ENCODE data around the gene GRM3. TPM values are rescaled to one million over a fixed set of nuclear protein-coding genes. Genes with fewer than 3 reads are reported as not detected.
"Not testable (repeated sequence)": the region's sequence is repeated elsewhere in the genome, so short reads cannot be mapped to it uniquely, and the experiment has no call there.

The GRM3 gene
- total and polyA plus RNA-seq, 2 of the 13 experiments (the other 11 are each of a cell fraction or from before 2014, with no cell fraction given), result not detected

DNA sequence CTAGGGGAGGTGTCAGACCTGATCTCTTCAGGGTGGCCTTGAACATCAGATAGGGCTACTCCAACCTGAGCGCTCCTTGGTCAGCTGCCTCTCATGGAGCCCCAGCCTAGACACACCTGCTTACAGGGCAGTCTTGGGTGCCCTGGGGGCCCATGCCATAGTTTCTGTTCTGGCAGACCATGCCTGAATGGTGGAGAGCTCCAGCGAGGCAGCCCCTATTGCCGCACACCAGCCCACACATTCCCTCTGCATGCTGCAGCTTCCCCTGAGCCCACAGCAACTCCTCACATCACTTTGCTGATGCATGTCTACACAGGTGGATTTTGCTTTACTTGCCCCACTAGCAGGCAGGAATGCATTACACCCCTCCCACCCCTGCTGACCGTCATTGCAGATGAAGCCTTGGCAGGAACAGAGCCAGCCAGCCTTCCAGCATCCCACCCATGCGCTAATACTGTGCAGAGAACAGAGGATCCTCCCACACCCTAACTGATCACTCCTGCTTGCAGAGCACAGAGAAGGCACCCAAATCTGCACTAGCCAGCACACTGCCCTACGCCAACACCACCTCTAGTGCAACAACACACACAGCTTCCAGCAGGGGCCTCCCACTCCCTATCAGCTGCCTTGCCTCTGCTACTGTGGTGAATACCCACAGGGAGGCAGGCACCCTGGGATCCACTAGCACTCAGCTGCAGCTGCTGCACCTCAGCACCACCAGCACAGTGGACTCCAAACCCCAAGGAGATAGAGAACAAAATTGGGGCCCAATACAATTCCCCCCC is 43.0 kb upstream of the GRM3 start:
- in situ Hi-C loops (cut with HindIII; ENCODE audit: extremely low pct_ligation_motif_present, low pct_unique_long_range_greater_than_20kb), result no loop called here
- H3K36me3 ChIP-seq (replicated peaks in 1 of 2; ENCODE audit: control insufficient read depth in 1 of 2, insufficient read depth in 2 of 2, low read length in 2 of 2), result no peaks in the 10 kb centered on the region
- H3K4me2 ChIP-seq (ENCODE audit: low read depth, low read length), result no peak overlapping the region
- no peak overlapping the region for H2AFZ ChIP-seq (ENCODE audit: low read length)
- H3K9ac ChIP-seq (ENCODE audit: insufficient read depth, low read depth, low read length), result no peak overlapping the region
- CTCF ChIA-PET (ENCODE audit: low intra/inter-chr PET ratio, low total read pairs), result no interaction called here
- no peak overlapping the region for H3K27ac ChIP-seq (ENCODE audit: extremely low read length, insufficient read depth, low read length)
- BruUV-seq (replicated peaks), result no TSS peak
- H3K4me1 ChIP-seq (ENCODE audit: insufficient read depth, low read length), result no peaks in the 10 kb centered on the region
- 43% methylated on average over 5 of the region's 6 CpGs for WGBS (ENCODE audit: low lambda C conversion rate)
- no peak for DNase-seq (ENCODE audit: low spot score)
- no peaks in the 10 kb centered on the region for H3K27me3 ChIP-seq (ENCODE audit: control insufficient read depth in 1 of 2, insufficient read depth in 2 of 2, low read length in 2 of 2)
- no peak for FAIRE-seq
- TF ChIP-seq, protein P1, sequence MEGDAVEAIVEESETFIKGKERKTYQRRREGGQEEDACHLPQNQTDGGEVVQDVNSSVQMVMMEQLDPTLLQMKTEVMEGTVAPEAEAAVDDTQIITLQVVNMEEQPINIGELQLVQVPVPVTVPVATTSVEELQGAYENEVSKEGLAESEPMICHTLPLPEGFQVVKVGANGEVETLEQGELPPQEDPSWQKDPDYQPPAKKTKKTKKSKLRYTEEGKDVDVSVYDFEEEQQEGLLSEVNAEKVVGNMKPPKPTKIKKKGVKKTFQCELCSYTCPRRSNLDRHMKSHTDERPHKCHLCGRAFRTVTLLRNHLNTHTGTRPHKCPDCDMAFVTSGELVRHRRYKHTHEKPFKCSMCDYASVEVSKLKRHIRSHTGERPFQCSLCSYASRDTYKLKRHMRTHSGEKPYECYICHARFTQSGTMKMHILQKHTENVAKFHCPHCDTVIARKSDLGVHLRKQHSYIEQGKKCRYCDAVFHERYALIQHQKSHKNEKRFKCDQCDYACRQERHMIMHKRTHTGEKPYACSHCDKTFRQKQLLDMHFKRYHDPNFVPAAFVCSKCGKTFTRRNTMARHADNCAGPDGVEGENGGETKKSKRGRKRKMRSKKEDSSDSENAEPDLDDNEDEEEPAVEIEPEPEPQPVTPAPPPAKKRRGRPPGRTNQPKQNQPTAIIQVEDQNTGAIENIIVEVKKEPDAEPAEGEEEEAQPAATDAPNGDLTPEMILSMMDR (CRISPR knock-in tag; IDR thresholded peaks at IDR 0.05), result peak; percentile 33; the same call in 1 of the 2 replicates
- TF ChIP-seq, protein P2, sequence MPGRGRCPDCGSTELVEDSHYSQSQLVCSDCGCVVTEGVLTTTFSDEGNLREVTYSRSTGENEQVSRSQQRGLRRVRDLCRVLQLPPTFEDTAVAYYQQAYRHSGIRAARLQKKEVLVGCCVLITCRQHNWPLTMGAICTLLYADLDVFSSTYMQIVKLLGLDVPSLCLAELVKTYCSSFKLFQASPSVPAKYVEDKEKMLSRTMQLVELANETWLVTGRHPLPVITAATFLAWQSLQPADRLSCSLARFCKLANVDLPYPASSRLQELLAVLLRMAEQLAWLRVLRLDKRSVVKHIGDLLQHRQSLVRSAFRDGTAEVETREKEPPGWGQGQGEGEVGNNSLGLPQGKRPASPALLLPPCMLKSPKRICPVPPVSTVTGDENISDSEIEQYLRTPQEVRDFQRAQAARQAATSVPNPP (CRISPR knock-in tag; IDR thresholded peaks at IDR 0.05), result no peak
- POLR2A ChIA-PET, result no interaction called here
- no peak overlapping the region for H3K4me3 ChIP-seq (replicated peaks in 1 of 3; ENCODE audit: insufficient read depth in 1 of 3, low read depth in 2 of 3, low read length in 3 of 3)
- no peaks in the 10 kb centered on the region for H3K9me3 ChIP-seq (ENCODE audit: low read length)
- no peaks in the 10 kb centered on the region for H4K20me1 ChIP-seq (ENCODE audit: insufficient read depth, low read length)
- intact Hi-C loops (cut with micrococcal nuclease; ENCODE audit: unreplicated experiment), result no loop called here
- ATAC-seq, result peak; percentile 91
- no peaks in the 10 kb centered on the region for H3K79me2 ChIP-seq (ENCODE audit: insufficient read depth, low read length)

DNA sequence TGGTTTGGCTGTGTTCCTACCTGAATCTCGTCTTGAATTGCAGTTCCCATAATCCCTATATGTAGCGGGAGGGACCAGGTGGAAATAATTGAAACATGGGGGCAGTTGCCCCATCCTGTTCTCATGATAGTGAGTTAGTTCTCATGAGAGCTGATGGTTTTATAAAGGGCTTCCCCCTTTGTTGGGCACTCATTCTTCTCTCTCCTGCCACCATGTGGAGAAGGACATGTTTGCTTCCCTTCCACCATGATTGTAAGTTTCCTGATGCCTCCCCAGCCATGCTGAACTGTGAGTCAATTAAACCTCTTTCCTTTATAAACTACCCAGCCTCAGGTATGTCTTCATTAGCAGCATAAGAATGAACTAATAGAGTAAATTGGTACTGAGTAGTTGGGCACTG is 28.0 kb upstream of the GRM3 start:
- H3K27me3 ChIP-seq (ENCODE audit: control insufficient read depth in 1 of 2, insufficient read depth in 2 of 2, low read length in 2 of 2); H3K9me3 ChIP-seq (ENCODE audit: low read length); H4K20me1 ChIP-seq (ENCODE audit: insufficient read depth, low read length); FAIRE-seq; intact Hi-C loops (cut with micrococcal nuclease; ENCODE audit: unreplicated experiment); DNase-seq (ENCODE audit: low spot score); POLR2A ChIA-PET; H3K4me1 ChIP-seq (ENCODE audit: insufficient read depth, low read length); H3K79me2 ChIP-seq (ENCODE audit: insufficient read depth, low read length); H3K27ac ChIP-seq (ENCODE audit: extremely low read length, insufficient read depth, low read length); H3K36me3 ChIP-seq (replicated peaks in 1 of 2; ENCODE audit: control insufficient read depth in 1 of 2, insufficient read depth in 2 of 2, low read length in 2 of 2); in situ Hi-C loops (cut with HindIII; ENCODE audit: extremely low pct_ligation_motif_present, low pct_unique_long_range_greater_than_20kb); CTCF ChIA-PET (ENCODE audit: low intra/inter-chr PET ratio, low total read pairs); H3K4me2 ChIP-seq (ENCODE audit: low read depth, low read length); BruUV-seq (replicated peaks); H2AFZ ChIP-seq (ENCODE audit: low read length); H3K9ac ChIP-seq (ENCODE audit: insufficient read depth, low read depth, low read length); H3K4me3 ChIP-seq (replicated peaks in 1 of 3; ENCODE audit: insufficient read depth in 1 of 3, low read depth in 2 of 3, low read length in 3 of 3): not testable (repeated sequence)
- peak; percentile 50; the same call in 2 of the 3 replicates for ATAC-seq
- WGBS (ENCODE audit: low lambda C conversion rate), result 0% methylated on average over 2 of the region's 2 CpGs
- TF ChIP-seq, protein P3, sequence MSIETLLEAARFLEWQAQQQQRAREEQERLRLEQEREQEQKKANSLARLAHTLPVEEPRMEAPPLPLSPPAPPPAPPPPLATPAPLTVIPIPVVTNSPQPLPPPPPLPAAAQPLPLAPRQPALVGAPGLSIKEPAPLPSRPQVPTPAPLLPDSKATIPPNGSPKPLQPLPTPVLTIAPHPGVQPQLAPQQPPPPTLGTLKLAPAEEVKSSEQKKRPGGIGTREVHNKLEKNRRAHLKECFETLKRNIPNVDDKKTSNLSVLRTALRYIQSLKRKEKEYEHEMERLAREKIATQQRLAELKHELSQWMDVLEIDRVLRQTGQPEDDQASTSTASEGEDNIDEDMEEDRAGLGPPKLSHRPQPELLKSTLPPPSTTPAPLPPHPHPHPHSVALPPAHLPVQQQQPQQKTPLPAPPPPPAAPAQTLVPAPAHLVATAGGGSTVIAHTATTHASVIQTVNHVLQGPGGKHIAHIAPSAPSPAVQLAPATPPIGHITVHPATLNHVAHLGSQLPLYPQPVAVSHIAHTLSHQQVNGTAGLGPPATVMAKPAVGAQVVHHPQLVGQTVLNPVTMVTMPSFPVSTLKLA (IDR thresholded peaks at IDR 0.05), result peak; percentile 43

All from HepG2 (cell line).